Mesenteric fat pad (tissue), 1 donor: Measurements from ENCODE around the gene ZBTB16. TPM values are rescaled to one million over a fixed set of nuclear protein-coding genes. Genes with fewer than 3 reads are reported as not detected.

Source experiments
- DNase-seq: peaks from one replicate; pipeline ENCODE4 v3.0.0-alpha.2; 2020; ENCODE audit warnings: low spot score
- total RNA-seq: library from RNA; stranded (reverse); fragmentation: NEBNext Ultra II Directional; extraction: Animal tissue kit (Norgen Biotek cat#: 25700); gene quantifications from one replicate; pipeline ENCODE4 v1.2.1, GENCODE V29; 2021
- donor health status: DM: yes; HTN: yes; CAD: no.

Gene ZBTB16
- total RNA-seq, 1 donor from 2014 or later: 196 TPM

- DNase-seq: no peak
Observed at GRCh38 chr11:114147375-114148012, 88.0 kb downstream of the ZBTB16 start.

- DNase-seq: no peak
Observed at GRCh38 chr11:114148013-114148382, 88.5 kb downstream of the ZBTB16 start.

DNA sequence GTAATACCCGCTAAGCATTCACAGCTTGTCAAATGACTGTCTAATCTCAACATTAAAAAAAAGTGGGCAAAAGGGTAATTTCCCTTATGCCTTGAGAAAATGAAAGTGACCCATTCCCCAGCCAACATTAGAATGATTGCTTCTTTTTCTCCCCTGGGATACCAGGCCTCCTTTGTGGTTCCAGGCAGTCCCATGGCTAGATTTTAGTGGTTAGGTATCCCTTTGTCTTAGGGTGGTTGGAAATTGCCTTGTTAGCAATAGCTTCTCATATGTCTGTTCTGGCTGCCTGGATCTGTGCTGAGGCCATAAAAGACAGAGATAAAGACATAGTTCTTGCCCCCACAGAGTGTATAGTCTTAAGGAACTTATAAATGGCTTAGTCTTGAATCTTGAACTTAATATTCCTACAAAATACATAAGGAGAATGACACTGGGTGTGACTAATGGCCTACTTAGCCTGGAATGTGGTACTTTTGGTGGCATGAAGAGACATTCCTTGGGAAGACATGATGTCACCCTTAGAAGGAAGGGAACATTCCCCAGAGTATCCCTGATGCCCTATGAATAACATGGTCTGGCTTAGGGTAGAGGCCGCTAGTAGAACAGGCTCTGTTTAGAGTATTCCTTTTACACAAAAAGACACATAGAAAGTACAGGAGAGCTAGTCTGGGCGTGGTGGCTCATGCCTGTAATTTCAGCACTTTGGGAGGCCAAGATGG is 90.3 kb downstream of the ZBTB16 start:
- DNase-seq: no peak

DNA sequence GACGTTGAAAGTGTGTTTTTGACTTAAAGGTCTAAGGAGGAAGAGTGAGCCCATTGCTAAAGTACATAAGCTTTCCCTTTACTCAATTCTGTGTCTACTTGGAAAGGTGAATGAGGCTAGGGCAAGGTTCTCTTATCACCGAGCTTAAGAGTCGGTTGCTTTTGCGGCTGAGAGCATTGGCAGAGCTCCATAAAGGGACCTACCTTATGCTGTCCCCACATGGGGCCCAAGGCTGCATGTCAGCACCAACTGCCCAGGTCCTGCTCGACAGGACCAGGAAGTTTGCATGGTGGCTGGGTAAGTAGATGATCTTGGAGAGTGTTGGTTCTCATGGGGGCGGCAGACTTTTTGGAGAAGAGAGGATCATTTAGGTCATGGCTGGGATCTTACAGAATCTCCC is 91.2 kb downstream of the ZBTB16 start:
- no peak for DNase-seq

DNA sequence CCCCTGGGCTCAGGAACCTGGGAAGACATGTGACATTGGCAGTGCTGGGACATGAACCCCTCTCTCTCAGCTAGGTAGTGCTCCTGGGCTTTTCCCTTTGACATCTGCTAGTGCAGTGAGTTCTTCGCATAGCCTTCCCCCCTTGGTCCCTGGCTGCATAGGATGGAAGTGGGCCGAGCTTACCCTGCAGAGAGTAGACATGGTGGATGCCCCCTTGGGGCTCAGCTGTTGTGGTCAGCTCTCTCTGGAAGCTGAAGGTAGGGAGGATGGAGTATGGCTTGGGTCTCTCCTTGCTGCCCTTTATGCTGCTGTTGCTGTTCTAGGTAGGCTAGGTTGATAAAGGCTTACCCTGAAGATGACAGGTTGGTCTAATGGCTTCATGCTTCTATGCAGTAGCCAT is 92.1 kb downstream of the ZBTB16 start:
- DNase-seq: no peak

DNA sequence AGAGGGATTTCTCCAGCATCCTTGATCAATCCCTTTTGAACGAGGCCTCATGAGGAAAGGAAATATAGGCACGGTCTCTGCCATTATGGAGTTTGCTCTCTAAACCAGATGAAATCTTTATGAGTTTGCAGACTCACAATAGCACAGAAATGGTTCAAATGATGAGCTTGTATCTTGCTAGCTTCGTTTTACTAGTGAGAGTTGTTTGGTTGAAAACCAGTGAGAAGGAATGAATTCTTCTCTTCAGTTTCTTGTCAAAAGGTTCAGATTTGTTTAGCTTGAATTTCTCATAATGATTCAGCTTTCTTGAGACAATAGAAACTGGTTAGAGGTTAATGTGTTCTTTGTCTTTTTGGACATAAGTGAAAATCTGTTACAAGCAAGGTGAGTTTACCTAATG is 92.7 kb downstream of the ZBTB16 start:
- DNase-seq: no peak

- DNase-seq: no peak
Observed at GRCh38 chr11:114152785-114153184, 93.3 kb downstream of the ZBTB16 start.

DNA sequence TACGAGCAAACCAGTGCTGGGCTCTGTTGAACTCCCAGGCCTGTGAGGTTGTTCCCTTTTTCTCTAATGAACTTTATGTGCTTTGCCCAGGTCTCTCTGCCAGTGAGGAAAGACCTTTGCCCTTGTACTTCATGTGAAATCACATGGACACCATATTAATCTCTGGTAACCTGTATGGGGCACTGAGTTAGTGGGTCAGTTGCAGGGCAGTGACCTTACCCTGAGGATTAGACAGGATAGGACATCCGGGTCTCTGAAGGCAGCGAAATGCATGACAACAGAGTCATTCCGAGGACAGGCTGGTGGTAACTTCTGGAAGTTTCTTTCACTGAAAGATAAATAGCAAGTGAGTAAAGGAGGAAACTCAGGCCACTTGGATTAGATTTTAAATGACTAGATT is 93.7 kb downstream of the ZBTB16 start:
- DNase-seq: no peak

DNA sequence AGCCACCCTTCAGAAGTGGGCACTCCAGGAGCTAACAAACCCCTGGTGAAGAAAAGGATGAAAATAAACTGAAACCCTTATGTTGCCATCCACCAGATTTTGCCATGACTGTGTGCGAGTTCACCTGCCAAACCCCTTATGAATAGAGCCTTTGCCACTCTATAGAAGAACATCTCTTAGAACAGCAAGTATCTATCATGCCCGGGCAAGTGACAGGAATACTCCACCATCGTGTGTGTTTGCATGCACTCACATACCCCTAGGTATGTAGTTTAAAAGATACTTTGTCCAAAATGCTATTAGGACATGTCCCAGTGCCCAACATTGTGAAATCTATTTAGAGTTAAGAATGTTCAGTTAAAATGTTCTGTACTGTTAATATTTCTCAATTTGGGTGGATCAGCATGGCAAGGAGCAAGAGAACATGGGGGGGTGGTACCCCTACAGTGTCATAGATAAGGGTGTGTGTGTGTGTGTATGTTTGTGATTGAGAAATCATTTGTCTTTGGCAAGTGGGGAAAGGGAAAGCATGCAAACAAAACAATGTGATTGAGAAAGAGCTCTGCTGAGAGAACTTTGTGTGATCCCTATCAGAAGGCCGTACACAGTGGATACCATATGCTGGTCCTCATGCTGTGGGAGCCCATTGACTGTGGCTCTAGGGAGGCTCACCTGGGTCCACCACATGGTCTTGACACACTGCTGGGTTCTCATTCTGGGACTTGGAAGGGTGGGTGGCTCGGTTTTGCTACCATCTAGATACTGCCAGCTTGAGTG is 94.9 kb downstream of the ZBTB16 start:
- DNase-seq: no peak

- DNase-seq: no peak
Observed at GRCh38 chr11:114155116-114155515, 95.6 kb downstream of the ZBTB16 start.

DNA sequence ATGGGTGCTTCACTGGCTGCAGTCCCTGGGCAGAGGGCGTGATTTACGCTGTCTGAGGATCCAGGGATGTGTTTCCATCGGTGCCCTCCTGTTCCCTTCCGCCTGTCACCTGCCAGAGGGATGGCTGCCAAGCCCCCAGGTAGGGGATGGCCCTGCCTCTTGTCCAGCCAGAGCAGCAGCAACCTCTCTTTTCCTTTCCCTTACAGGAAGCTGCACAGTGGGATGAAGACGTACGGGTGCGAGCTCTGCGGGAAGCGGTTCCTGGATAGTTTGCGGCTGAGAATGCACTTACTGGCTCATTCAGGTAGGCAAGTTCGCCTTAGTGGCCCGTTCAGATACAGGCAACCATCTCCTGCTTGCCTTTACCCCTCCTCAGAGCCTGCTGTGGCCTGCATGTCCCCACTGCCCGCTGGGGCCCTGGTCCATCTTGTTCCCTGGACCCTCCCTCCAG is 96.6 kb downstream of the ZBTB16 start:
- DNase-seq: no peak

DNA sequence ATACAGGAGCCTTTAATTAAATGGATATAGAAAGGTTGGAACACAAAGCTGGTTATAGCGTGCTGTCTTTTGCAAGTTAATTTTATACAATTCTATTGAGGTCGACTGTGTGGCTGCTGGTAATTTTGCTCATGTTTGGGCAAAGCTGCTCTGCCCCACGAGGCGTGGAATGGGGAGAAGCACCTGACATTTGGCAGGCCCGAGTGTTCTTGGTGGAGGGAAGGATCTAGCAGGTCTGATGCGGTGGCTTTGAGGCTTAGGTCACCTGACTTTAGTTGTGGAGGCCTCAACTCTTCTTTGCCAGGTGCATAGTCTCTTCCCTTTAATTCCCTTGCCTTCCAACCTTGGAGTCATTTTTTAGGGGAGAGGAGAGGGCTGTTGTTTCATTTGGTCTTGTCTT is 97.3 kb downstream of the ZBTB16 start:
- no peak for DNase-seq

DNA sequence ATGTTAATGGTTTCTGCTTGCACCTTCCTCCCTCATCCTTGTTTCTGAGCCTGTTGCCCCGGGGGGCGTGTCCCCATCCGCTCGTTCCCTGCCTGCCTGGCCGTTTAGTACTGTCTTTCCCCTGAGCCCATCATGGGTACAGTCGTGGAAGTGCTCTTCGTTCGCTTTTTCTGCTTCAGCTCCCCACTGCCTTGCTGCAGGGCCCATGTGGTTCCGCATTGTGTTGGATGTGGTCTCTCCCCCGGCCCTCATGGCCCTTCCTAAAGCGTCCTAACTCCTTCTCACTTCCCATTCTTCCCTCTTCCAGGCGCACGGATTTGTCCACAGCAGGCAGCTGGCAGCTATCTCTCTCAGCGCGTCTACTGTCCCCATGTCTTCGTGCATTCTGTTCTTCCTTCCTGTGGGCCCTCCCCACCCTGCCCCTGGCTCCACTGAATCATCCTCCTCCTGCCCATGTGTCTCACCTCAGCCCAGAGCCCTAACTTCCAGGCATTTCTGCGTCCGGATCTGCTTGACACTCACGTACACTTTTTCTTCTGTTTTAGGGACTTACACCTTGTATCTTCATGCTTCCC is 98.1 kb downstream of the ZBTB16 start:
- no peak for DNase-seq

DNA sequence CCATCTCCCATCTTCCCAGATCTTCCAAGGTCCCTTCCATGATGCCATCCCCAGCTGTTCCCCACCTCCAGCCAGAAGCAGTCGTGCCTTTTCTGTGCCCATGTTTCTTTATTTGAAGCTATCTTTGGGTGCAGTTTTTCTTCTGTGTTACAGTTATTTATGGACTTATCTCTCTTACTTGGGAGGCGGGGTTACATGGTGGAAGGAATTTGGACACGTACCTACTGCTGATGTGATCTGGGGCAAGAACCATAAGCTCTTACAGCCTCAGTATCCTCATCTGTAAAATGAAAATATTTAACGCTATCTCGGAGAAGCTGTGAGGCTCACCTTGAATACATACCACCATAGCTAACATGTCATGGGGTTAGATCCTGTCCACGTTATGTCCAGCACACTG is 98.9 kb downstream of the ZBTB16 start:
- DNase-seq: no peak

DNA sequence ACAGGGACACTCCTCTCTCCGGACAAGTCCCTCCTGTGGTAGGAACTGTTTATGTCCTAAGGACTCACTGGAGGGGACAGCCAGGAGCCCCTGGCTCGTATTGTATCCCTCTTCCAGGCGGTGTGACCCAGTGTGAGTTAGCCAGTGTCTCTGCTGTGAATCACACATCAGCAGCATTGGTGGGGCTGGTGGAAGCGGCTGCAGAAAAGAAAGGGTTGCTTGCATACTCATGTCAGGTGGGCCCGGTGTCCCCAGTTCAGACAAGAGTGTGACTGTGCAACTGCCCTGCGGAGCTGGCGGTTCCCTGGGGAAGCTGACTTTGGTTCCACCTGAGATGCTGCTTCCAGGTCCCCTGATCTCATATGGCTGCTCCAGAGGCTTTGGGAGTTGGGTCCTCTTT is 99.4 kb downstream of the ZBTB16 start:
- DNase-seq: no peak

- DNase-seq: no peak
Observed at GRCh38 chr11:114159320-114159719, 99.8 kb downstream of the ZBTB16 start.

- peak; percentile 99 for DNase-seq
Observed at GRCh38 chr11:114159802-114160632, 100.5 kb downstream of the ZBTB16 start.

GRCh38 chr11:114160894-114161293 is 101.4 kb downstream of the ZBTB16 start:
- DNase-seq: no peak

- DNase-seq: no peak
Observed at GRCh38 chr11:114161486-114162250, 102.2 kb downstream of the ZBTB16 start.

GRCh38 chr11:114162719-114163123 is 103.2 kb downstream of the ZBTB16 start:
- DNase-seq: no peak
